Activated gamma-delta T cell treated with anti-CD3 and anti-CD28 coated beads, Interleukin-2, amount 50 U/mL, for 16 hours (primary cell): ENCODE results near the gene TBC1D8B.

Source experiments
- DNase-seq: peaks from one replicate; pipeline ENCODE4 v3.0.0-alpha.2; 2020; ENCODE audit warnings: low read depth

TBC1D8B gene

DNA sequence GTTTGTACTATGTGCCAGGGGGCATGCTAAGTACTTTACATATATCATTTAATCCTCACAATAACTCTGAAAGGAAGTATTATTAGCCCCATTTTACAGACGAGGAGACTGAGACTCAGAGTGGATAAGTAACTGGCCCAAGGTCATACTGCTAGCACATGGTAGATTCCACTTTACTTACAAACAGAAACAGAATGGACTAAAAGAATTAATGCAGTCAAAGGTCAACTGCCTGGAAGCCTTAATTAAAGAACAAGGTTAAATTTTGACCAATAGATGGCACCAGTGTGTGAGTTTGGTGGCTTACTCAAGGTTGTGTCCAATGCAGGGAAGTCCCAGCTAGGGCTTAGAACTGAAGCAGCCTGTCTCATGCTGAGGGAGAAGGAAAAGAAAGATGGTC is 96.0 kb downstream of the TBC1D8B start:
- DNase-seq: no peak

DNA sequence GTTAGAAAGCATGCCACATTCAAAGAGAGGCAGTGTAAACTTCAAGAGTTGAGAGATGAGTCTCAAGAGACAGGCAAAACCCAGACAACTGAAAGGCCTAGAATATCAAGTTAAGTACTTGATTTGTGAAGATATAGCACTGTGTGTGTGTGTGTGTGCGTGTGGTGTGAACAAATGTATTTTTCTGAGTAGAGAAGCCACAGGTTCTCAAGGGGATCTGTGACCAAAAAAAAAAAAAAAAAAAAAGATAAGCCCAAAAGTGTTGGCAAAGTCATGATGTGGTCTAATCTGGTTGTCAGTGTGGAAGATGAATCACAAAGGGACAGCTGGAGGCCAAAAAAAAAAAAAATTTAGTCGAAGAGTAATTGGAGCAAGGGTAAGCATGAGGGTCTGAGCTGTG is 96.8 kb downstream of the TBC1D8B start:
- no peak for DNase-seq

DNA sequence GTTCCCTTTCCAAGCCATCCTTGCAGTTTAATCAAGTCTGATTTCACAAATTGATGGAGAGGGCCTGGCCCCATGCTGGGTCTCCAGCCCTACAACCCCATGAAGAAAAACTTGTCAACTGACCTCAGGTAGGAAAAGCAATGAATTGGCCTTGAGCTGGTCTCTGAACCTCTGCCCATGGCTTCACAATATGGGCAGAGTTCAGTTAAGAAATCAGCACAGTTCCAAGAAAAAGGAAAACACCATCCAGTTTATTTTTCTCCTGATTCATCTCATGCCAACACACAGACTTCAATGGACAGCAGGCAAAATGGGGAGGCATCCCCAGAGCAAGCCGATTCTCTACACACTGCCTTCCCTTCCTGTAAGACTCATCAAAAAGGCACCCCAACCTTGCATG is 97.4 kb downstream of the TBC1D8B start:
- no peak for DNase-seq

DNA sequence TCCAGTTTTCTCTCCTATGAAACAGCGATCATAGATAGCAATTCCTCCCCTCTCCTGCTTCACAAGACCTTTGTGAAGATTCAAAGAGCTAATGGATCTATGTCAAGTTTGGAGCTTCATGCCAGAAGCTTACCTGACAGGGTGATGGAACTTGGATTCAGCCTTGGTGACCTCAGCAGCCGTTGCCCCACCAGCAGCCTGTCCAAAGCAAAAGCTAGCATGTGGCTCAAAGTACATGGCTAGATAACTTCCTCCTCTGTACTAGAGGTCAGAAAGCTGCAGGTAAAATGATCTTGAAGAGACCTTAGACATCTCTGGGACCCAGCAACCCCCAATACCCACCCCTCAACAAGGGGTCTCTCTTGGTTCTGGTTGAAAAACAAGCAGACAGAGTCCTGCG is 98.9 kb downstream of the TBC1D8B start:
- no peak for DNase-seq

DNA sequence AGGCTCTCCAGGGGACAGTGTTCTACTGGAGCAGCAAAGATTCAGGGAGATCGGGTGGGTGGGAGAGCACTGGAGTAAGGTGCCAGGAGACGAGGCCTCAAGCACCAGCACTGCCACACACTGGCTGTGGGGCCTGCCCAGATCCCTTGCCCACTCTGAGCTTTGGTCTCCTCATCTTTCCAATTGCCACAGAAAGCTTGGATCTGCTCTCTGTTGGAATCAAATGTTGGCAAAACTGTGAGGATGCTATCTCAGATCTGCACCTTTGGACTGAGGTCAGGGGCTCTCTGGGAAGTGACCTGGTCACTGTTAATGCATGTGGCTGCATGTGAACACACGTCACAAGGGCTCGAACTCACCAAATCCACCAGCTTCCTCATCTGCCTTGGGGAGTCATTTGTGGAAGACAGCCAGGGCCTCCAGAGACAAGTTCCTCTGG is 99.3 kb downstream of the TBC1D8B start:
- DNase-seq: no peak

DNA sequence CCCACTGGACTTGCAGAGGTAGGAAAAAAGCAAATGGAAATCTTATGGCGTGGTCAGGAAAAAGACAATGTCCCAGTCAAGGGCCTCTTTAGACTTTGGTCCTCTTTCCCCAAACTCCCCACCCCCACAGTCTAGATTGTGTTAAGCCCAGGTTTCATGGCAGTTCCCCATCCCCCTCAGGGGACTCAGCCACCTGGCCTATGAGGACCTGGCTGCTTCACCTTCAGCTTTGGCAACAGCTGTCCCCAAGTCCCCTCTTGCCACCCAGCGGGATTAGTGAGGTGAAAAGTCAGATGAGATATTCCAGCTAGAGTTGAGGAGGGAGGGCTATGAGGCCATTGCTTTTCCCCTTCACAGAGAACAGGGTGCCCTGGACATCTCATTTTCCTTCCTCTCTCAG is 100.2 kb downstream of the TBC1D8B start:
- no peak for DNase-seq

DNA sequence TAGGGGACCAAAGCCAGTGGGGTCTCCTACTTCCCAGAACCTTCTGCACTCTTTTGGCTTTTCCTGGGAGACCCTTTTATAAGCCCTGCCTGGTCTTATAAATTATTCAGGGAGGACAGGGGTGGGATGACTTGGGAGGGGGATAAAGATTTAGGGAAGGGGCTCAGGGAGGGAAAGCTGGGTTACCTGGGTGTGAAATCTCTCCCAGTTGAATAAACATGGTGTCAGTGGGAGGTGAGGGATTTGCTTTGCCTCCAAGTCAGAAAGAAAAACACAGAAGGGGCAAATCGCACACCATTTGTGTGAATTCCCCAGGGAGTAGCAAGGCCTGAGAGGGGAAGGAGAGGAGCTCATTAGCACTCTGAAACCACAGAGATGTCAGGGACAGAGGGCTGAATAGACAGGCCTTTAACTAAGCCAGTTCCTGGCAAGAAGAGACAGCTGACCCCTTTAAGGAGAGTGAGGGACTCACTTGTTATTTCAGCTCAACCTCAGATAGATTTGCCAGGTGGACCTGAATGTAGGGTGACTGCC is 100.9 kb downstream of the TBC1D8B start, which contains the start of gene RIPPLY1:
RIPPLY1 (minus strand) TSS at position 51 of the 534 bp plus-strand sequence. CDS start 54 bp downstream, outside the sequence.
- DNase-seq: no peak

DNA sequence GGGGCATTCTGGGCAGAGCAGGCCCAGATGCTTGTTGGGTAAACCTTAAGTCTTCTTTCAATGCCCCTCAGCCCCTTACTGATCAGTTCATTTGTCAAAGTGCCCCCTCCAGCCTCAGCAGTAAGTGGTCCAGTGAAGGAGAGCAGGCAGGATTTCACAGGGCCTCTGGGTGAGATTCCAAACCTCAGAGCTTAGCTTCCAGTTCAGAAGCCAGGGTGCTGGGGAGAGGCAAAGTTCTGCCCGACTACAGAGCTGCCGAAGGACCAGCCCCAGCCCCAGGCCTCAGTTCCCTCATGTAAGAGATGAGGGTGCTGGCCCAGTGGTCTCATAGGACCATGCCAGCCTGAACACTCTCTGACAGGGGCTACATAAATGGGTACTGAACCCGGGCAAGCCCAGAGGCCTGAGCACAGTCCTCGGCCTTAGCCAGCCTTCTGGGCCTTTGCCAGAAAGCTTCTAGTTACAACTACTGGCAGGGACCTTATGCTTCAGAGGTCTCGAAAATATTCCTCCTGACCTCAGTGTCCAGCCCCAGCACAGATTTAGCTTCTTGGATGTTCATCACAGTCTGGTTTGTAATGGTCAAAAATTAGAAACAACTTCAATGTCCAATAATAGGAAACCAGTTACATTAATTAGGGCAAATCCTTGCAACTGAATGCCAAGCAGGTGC is 101.5 kb downstream of the TBC1D8B start:
- DNase-seq: no peak

DNA sequence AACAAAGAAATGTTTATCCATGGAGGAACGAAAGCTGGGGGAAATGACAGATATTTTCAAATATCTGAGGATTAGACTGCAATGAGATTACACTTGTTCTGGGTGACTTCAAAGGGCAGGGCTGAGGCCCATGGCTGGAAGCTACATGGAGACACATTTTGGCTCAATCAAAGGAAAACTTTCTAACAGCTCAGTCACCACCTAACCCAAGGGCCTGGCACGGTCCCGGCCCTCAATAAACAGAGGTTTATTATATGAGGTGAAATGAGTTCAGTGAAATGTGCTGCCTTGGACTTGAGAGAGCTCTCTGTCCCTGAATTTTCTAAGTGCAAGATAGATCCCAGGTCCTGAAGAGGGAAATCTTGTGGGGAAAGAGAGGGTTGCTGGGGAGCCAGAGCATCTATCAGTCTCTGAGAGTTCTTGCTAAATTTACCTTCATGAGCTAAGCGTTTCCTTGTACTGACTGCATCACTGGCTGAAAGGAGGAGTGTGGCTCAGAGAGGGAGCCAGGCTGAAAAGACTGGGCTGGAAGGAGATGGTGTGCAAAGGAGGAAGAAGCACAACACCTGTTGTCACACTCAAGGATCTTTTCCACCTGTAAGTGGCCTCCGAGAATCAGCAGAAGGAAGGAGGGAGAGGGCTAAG is 102.7 kb downstream of the TBC1D8B start:
- DNase-seq: no peak

DNA sequence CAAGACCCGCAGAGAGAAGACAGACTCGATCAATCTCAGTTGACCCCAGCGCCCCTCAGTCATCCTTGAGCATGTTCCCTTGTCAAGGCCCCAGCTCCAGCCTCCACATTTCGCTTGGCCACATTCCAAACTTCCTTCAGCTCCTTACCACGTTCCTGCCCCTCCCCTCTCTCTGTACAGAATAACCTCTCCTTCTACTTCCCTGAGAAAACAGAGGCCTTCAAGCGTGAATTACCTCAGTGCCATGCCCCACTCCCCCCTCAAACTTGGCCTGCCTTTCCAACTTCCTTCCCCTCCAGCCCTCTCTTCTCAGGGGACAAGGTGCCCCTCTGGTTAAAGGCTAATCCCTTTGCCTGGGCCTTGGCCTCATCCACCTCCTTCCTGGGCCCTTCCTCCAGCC is 103.9 kb downstream of the TBC1D8B start:
- no peak for DNase-seq

DNA sequence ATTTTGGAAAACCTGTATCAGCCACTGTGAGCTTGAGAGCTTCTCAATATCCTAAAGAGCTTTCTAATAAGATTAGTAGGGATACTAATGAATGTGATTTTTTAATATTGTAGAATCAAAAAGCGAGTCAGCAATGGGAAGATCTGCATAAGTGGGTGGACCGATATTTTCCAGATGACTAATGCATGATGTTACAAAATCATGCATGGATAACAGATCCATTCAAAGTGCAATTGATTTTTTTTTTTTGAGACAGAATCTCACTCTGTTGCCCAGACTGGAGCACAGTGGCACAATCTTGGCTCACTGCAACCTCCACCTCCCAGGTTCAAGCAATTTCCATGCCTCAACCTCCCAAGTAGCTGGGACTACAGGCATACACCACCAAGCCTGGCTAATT is 110.4 kb downstream of the TBC1D8B start:
- no peak for DNase-seq

DNA sequence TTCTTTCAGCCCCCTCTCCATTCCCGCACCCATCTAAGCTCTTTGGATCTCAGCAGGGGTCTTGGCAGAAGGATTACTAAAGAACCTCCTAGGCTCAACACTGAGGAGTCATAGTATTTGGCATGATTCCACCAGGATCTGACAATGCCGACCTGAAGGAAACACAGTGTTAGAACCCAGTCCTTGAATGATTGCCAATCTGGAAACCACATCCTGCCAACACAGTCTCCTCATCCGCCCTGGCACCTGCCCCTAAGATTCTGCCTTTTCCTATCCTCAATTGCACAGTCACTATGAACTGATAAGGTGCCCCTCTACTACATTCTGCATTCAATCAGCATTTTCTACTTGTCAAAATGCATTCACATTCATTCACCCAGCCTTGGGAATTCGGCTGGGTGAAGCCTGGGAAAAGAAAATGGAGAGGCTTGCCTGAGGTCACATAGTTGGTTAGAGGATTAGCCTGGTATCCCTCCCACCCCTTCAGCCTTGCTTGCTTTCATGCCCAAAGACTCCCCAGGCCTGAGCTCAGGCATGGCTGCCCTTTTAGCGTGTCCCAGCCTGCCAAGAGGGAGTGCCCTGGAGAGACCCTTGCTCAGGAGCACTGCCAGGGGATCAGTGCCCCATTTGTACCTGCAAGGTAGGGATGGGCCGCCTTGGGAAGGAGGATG is 115.5 kb downstream of the TBC1D8B start:
- no peak for DNase-seq

DNA sequence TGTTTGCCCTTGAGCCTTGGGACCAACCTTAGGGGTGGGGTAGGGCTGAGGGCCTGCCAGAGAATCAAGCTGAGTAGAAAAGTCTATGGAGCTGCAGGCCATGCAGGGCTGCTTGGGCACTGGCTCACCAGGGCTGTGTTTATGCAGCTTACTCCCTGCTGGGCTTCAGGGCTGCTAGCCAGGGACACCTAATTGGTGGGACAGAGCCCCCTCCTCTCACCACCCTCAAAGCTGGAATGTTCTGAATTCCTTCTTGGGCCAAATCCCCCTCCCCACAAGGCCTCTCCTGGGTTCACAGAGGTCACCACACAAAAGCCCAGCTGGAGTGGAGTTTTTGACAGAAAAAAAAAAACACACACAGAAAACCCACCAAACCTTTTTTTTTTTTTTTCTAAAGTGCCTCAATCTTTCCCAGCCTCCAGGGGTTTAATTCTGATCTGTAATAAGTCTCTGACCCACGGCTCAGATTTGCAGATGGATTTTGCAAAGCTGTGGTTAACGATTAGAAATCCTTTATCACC is 117.5 kb downstream of the TBC1D8B start, which contains the start of gene CLDN2:
CLDN2 (plus strand) TSS at position 471 of the 521 bp plus-strand sequence. CDS start 7,827 bp downstream, outside the sequence.
- no peak for DNase-seq

DNA sequence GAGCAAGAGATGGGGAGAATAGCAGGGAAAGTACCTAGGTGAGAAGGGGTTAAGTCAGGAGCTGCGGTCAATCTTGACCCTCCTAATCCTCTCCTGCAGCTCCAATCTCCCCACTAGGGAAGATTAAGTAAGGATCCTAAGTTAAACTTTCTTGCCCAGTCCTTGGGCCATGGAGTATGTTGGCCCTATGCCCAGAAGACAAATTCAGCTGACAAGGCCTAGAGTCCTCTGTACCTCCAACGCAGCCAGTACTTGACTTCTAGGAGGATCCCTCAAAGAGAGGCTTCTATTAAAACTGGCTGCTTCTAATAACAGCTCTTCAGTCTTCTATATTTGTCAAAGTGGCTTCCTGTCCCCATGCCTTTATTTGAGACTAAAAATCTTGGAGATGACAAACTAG is 119.2 kb downstream of the TBC1D8B start:
- DNase-seq: no peak
